ENCODE results near the gene SYVN1.
"Not testable (repeated sequence)": the region's sequence is repeated elsewhere in the genome, so short reads cannot be mapped to it uniquely, and the experiment has no call there.

SYVN1 gene

GRCh38 chr11:65151331-65151899 is 17.1 kb upstream of the SYVN1 start:
- no peak for DNase-seq (ENCODE audit: low read depth)

- peak; percentile 54 for DNase-seq (ENCODE audit: low read depth)
Observed at GRCh38 chr11:65150509-65151299, 16.4 kb upstream of the SYVN1 start.

GRCh38 chr11:65150131-65150508 is 15.8 kb upstream of the SYVN1 start:
- not testable (repeated sequence) for DNase-seq (ENCODE audit: low read depth)

- no peak for DNase-seq (ENCODE audit: low read depth)
Observed at GRCh38 chr11:65148657-65149056, 14.3 kb upstream of the SYVN1 start.

GRCh38 chr11:65147352-65148075 is 13.2 kb upstream of the SYVN1 start:
- no peak for DNase-seq (ENCODE audit: low read depth)

- DNase-seq (ENCODE audit: low read depth), result no peak
Observed at GRCh38 chr11:65141896-65142494, 7.7 kb upstream of the SYVN1 start.

GRCh38 chr11:65136515-65137096 is 2.3 kb upstream of the SYVN1 start:
- no peak for DNase-seq (ENCODE audit: low read depth)

GRCh38 chr11:65135633-65136145 is 1.4 kb upstream of the SYVN1 start:
- DNase-seq (ENCODE audit: low read depth), result no peak

- peak; percentile 97 for DNase-seq (ENCODE audit: low read depth)
Observed at GRCh38 chr11:65134952-65135632, 773 bp upstream of the SYVN1 start.

GRCh38 chr11:65133724-65134123 is 595 bp downstream of the SYVN1 start:
- no peak for DNase-seq (ENCODE audit: low read depth)

GRCh38 chr11:65132988-65133700 is 1.2 kb downstream of the SYVN1 start:
- DNase-seq (ENCODE audit: low read depth), result no peak

GRCh38 chr11:65132238-65132987 is 1.9 kb downstream of the SYVN1 start:
- DNase-seq (ENCODE audit: low read depth), result no peak

GRCh38 chr11:65131895-65132237 is 2.5 kb downstream of the SYVN1 start:
- no peak for DNase-seq (ENCODE audit: low read depth)

- no peak for DNase-seq (ENCODE audit: low read depth)
Observed at GRCh38 chr11:65131417-65131776, 2.9 kb downstream of the SYVN1 start.

- no peak for DNase-seq (ENCODE audit: low read depth)
Observed at GRCh38 chr11:65130631-65131416, 3.5 kb downstream of the SYVN1 start.

GRCh38 chr11:65129649-65130441 is 4.5 kb downstream of the SYVN1 start:
- no peak for DNase-seq (ENCODE audit: low read depth)

- DNase-seq (ENCODE audit: low read depth), result no peak
Observed at GRCh38 chr11:65128182-65129145, 5.9 kb downstream of the SYVN1 start.
